ENCODE results near the gene GRIA1.

GRCh38 chr5:153617190-153617589, 126.7 kb downstream of the GRIA1 start:
- TF ChIP-seq, protein P1, sequence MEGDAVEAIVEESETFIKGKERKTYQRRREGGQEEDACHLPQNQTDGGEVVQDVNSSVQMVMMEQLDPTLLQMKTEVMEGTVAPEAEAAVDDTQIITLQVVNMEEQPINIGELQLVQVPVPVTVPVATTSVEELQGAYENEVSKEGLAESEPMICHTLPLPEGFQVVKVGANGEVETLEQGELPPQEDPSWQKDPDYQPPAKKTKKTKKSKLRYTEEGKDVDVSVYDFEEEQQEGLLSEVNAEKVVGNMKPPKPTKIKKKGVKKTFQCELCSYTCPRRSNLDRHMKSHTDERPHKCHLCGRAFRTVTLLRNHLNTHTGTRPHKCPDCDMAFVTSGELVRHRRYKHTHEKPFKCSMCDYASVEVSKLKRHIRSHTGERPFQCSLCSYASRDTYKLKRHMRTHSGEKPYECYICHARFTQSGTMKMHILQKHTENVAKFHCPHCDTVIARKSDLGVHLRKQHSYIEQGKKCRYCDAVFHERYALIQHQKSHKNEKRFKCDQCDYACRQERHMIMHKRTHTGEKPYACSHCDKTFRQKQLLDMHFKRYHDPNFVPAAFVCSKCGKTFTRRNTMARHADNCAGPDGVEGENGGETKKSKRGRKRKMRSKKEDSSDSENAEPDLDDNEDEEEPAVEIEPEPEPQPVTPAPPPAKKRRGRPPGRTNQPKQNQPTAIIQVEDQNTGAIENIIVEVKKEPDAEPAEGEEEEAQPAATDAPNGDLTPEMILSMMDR (IDR thresholded peaks at IDR 0.05; ENCODE audit: low read depth, low read length), result no peak
- no peak for TF ChIP-seq EZH2phosphoT487 (IDR thresholded peaks at IDR 0.05; ENCODE audit: low read depth)
